NCI-H748 (cell line): ENCODE results near the gene CD164.
A peak's percentile ranks its signal among the peaks of the same experiment; 100 is the strongest.
"Not testable (repeated sequence)": the region's sequence is repeated elsewhere in the genome, so short reads cannot be mapped to it uniquely, and the experiment has no call there.

Source experiments
- DNase-seq: peaks from one replicate; lab custom pipeline; 2025; ENCODE audit not compliant: unreplicated experiment; lab: John Stamatoyannopoulos, UW

The CD164 gene

DNA sequence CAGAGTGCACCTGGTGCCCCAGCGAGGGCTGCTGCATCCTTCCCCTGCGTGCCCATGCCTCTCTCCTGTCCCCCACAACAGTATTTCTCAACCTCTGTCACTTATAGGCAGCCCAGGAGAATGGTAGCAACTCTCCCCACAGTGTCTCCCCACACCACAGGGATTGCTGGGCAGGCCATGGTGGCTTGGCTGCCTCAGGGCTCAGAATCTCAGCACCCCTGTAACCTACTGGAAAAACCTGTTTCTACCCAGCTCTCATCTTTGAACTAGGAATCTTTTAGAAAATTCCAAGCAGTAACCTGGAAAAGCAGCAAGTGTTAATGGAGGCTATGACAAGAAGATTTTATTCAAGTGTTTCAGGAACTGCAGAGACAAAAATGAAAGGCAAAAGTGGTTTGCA, 38.0 kb downstream of the CD164 start:
- no peak for DNase-seq

GRCh38 chr6:109343518-109343917, 38.7 kb downstream of the CD164 start:
- no peak for DNase-seq

DNA sequence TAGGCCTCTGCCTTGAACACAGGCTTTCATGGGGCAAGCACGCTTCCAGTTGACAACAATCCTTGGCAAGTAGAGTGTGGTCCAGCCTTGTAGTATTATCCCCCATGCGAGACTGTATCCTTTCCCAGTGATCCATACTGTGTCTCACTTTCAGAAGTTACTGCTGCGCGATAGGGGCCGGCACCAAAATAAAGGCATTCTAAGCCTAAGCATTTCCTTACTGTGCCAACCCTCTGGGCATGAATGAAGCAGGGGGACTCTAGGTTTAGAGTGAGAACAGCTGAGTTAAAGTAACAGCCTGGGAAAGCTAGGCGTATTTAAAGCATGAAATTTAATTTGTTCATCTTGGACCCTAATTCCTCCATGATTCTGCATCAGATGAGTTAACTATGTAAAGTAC, 39.4 kb downstream of the CD164 start:
- no peak for DNase-seq

DNA sequence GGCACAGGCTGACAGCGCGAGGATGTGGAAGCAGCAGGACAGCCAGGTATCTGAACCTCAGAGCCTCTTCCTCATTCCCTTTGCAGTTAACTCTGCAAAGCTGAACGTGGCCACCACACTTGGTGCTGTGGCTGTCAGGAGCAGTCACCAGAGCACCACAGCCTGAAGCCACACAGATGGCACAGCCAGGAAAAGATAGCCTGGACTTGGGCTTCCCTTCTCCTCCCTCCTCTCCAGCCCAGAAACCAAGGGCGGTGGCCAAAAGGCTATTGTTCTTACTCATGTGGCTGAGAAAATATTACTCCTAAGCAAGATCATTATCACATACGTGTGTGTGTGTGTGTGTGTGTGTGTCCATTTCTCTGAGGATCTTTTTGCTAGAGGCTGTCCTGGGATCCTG, 39.8 kb downstream of the CD164 start:
- no peak for DNase-seq

GRCh38 chr6:109340811-109341210, 41.5 kb downstream of the CD164 start:
- DNase-seq = no peak

- no peak for DNase-seq
These were observed 42.2 kb downstream of the CD164 start for GRCh38 chr6:109339906-109340678.

DNA sequence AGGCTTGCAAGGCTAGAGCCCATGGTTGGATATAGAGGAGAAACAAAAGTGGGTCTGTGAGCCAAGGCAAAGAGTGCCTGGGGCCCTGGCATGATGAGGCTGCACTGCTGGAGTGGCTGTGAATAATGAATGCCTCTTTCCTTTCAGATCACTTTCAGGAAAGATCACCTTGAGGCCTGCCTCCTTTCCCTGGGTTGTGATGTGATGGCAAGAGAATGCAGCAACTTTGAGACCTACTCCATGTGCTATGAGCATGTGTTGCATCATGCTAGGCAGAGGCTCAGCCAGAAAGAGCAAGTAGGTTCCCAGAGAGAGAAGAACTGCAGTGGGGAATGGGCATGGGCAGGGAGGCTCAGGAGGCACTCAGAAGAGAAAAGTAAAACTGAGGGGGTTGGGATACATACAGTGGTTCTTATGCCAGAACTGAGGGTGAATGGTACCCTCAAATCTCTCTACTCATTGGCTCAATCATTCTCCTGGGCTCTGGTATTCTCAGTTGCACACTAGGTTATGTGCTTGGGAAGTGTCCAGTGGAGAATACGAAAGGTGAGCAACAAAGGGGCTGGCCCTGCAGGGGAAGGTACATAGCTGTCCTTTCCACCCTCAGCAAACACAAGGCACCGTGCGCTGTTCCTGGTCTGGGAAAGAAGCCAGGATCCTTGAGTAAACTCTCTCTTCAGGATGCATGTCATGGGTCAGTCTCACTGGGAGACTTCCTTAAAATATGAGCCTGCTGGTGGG, 45.9 kb downstream of the CD164 start:
- DNase-seq = no peak

DNA sequence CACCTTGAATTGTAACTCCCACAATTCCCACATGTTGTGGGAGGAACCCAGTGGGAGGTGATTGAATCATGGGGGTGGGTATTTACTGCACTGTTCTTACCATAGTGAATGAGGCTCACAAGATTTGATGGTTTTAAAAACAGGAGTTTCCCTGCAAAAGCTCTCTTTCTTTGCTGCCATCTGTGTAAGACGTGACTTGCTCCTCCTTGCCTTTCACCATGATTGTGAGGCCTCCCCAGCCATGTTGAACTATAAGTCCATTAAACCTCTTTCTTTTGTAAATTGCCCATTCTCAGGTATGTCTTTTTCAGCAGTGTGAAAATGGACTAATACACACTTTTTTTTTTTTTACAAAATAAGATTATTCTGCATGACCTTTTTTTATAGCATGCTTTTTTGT, 48.4 kb downstream of the CD164 start:
- not testable (repeated sequence) for DNase-seq

DNA sequence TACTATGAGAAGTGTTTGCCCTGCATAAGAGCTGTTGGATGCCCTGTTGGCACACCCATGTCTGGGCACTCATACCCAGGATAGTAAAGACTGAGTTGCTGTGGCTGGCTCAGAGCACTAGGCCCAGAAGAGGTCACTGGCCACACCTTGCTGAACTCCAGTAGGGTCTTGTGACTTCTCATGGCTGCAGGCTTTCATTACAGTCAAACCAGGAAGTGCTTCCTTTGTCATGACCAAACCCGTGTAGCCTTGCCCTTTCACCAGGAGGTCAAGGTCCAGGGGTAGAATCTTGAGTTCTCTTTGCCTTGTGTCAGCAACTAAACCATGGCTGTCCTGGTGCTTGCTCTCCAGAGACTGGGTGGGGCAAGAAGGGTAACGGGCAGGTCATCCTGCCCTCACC, 49.5 kb downstream of the CD164 start:
- DNase-seq = no peak

DNA sequence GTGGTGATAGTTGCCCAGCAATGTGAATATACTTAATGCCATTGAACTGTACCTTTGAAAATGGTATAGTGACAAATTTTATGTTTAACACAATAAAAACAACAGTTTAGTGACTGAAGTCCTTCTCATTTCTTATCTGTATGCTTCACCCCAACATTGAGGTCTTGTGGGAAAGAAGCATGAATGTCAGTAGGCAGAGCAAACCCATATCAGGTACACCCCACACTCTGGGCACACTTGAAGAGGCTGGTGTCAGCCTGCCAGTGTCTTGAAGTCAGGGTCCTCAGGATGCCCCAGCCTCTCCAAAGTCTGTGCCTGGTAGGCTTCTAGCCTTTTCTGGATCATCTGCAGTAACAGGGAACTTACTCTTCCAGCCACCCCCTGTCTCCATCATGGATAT, 51.2 kb downstream of the CD164 start:
- no peak for DNase-seq

GRCh38 chr6:109330263-109330662, 52.0 kb downstream of the CD164 start:
- DNase-seq = no peak

GRCh38 chr6:109328629-109329028, 53.6 kb downstream of the CD164 start:
- no peak for DNase-seq

GRCh38 chr6:109327959-109328358, 54.3 kb downstream of the CD164 start:
- DNase-seq = no peak

DNA sequence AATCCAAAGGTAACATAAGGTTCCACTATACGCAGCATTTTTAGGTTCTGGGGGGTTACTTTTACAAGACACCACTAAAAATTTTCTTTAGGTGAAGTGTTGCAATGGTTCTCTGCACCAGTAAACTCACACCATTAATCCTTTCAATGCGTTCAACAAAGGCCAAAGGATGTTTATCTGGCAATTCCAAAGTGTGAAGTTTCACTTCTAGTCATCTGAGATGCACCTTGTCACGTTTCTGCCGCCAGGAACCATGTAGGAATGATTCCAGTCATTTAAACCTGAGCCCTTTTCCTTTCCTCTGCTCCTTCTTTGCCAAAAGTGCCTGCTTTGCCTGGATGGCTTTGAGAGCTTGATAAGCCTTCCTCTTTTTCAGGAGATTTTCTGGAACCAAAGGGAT, 54.8 kb downstream of the CD164 start:
- DNase-seq = no peak

GRCh38 chr6:109326351-109326750, 55.9 kb downstream of the CD164 start:
- DNase-seq = no peak

DNA sequence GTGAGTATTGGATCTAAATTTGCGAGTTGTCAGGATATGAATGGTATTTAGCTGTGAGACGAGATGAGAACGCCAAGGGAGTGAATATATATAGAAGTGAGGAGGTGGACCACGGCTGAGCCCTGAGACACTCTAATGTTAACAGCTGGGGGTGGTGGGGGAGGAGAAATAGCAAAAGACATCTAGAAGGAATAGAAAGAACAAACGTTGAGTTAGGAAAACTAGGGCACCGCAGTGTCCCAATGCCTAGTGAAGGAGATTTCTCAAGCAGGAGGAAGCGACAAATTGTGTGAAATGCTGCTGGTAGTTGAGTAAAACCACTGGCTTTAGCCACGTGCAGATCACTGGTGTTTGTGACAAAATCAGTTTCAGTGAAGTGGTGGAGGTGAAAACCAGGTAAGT, 56.9 kb downstream of the CD164 start:
- no peak for DNase-seq

DNA sequence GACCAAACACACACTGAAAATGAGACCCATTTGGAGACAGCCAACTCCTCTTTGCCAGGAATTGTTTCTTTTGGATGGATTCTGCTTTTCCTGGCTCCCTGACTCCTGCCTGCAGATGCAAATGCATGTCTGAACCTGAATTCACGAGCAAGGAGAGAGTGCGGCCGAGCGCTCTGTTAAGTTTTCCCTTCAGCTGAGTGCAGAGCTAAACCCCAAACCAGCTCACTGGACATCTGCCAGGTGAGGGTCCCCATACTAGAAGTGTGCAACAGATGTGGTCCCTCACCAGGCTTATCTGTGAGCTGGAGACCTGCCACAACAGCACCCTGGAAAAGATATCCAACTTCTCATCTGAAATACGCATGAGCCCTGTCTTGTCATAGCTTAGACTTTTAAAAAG, 59.0 kb downstream of the CD164 start:
- DNase-seq = no peak

DNA sequence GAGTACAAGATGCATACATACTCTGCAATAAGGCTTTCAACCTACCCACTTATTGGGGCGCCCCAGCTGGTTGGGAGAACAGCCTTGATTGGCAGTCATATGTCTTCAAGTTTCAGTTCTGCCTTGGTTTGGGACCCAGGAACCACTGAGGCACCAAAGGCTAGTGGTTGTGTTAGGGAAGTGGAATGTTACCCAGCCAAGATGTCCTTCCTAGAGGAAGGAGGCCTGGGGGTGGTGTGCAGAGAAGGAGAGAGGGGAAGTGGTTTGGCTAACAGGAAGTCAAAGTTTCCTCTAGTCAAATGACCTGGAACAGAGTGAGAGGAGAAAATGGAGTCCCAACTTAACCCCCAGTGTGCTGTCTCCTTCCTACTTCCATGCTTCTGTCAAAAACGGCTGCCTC, 59.4 kb downstream of the CD164 start:
- no peak for DNase-seq

- no peak for DNase-seq
These were observed 60.5 kb downstream of the CD164 start for GRCh38 chr6:109321752-109322151.

- no peak for DNase-seq
These were observed 62.2 kb downstream of the CD164 start for GRCh38 chr6:109320072-109320471.

DNA sequence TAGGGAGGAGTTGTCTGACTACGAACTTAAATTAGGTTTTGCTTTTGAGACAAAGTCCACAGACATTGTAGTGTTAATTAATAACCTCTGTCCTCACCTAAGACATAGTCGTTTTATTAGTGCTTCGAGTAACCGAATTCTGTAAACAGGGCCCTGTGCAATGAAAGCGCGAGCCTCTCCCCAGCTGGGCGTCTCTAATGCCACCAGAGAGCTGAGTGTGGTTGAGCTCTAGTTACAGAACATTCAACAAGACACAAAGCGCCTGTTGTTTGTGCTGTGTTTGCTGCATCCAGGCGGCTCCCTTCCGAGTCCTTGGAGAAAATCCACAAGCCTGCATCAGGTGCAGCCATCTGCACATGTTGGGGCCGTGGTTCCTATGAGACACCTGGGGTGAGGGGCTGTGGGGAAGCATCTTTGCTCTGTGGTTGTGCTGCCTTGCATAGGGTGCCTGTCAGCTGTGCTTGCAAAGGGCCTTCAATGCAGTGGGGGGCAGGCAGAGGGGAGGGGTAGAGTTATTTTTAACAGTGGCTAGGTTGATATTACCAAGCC, 63.9 kb downstream of the CD164 start:
- DNase-seq = peak; percentile 69

DNA sequence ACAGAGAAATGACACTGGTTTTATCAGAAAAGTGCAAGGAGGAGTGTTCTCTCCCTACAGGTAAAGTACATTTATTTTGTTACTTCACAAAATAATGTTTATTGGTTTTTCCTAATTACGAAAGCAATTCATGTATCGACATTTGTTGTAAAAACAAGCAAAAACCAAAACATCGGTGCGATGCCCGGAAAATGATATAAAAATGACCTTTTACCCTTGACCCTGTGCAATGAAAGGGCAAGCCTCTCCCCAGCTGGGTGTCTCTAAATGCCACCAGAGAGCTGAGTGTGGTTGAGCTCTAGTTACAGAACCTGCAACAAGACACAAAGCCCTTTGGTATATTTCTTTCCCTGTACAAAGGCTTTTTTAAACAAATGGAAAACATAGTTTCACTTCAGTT, 65.4 kb downstream of the CD164 start:
- DNase-seq = no peak
